GM04503 (cell line): Measurements from ENCODE around the gene DDX39A.
"Not testable (repeated sequence)": the region's sequence is repeated elsewhere in the genome, so short reads cannot be mapped to it uniquely, and the experiment has no call there.

ENCODE experiments used
- DNase-seq: peaks from one replicate; pipeline ENCODE4 v3.0.0-alpha.2; 2012; ENCODE audit warnings: low read depth

The DDX39A gene

DNA sequence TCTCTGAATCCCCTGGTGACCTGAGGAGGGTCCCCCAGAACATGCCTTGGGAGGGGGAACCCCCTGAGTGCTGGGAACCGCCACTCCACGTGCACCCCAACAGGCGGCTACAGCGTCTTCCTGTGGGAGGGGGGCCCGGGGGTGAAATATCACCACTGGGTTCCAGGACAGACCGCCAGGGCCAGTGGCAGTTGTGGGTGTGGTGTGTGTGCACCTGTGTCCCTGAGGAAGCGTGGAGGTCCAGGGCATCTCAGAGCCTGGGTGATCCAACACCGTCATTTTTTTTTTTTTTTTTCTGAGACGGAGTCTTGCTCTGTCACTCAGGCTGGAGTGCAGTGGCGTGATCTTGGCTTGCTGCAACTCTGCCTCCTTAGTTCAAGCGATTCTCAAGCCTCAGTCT, 33.6 kb downstream of the DDX39A start:
- DNase-seq = no peak

- no peak for DNase-seq
These were observed 35.2 kb downstream of the DDX39A start for GRCh38 chr19:14383661-14384555.

- DNase-seq = no peak
These were observed 37.3 kb downstream of the DDX39A start for GRCh38 chr19:14381689-14382474.

DNA sequence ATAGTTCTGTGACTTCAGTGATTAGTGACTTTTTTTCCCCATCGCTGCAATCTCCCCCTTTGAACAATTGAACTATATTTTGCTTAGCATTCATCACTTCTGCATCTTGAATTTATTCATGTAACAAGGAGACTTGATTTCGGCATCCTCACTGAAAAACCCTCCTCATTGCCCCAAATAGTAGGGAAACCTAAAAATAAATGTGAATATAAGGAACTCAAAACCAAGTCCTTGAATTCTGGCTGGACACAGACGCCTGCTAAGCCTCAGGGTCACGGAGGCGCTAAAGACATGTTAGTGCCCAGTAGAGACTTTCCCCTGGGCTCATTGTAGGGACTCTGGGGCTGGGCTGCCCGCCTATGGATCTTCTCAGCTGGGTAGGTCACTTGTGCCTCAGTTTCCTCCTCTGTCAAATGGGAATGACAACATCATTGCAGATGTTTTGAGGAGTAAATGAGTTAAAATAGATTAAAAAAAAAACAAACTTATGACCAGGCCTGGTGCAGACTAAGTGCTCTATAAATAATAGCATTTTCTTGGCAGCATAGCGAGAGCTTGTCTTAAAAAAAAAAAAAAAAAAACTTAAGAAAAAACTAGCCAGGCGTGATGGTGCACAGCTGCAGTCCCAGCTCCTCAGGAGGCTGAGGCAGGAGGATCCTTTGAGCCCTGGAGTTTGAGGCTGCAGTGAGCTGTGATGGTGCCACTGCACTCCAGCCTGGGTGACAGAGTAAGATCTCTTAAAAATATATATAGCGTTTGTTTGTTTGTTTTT, 39.7 kb downstream of the DDX39A start:
- no peak for DNase-seq

DNA sequence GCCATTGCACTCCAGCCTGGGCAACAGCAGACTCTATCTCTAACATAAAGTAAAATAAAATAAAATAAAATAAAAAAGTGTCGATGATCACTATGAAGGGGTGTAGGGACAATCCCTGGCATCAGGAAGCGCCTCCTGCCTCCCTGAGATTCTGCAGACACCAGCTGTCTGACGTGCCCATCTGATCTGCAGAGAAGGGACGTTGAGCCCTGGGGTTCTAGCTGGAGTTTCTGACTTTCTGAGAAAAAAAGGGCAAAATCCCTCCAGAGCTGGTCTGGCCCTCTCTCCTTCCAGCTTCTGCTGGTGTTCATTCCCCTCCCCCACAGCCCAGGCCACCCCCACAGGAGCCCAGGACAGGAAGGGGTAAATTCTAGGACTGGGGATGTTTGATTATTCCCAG, 40.3 kb downstream of the DDX39A start:
- no peak for DNase-seq

DNA sequence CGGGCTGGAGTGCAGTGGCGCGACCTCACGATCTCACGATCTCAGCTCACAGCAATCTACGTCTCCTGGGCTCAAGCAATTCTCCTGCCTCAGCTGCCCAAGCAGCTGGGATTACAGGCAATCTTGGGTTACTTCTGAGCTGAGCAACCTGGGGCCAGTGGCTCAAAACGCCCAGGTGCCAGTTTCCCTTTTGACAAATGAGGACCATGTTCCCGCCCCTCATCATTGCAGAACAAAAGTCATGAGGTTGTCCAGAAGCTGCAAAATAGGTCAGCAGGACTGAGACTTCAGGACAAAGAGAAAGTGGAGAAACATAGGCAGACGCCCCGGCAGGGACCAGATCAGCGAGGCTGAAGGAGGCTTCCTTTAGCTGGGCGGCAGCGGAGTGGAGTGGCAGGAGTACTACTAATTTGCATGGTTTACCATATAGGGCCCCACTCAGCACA, 41.2 kb downstream of the DDX39A start:
- DNase-seq = no peak

DNA sequence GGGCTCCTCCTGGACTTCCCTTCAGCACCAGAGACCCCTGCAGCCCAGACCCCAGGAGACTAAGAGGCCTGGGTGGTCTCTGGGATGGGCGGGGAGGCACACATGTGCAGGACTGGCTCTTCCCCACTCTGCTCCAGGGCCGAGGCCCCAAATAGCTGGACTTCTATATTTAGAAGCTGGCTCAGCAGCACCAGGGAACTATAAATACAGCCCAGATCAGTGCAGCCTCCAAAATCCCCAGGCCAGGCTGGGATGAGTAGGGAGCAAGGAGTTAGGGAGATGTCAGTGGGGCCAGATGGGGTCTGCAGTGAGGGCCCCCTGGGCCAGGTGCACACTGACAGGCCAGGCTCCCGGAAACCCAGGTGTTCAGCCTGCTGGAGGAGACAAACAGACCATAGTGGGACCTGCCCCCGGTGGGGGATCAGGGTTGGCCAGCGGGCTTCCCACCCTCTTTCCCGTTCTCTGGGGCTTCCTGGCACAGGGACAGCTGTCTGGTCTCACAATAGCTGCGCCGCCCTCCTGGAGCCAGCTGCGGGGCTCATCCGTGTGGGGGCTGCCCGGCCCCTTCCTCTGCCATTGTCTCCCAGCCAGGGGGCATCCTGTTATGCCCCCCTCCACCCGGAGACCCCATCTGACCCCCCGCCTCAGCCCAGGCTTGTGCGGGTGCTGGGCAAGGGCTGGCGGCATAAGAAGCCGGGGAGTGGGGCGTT, 43.4 kb downstream of the DDX39A start:
- DNase-seq = no peak

DNA sequence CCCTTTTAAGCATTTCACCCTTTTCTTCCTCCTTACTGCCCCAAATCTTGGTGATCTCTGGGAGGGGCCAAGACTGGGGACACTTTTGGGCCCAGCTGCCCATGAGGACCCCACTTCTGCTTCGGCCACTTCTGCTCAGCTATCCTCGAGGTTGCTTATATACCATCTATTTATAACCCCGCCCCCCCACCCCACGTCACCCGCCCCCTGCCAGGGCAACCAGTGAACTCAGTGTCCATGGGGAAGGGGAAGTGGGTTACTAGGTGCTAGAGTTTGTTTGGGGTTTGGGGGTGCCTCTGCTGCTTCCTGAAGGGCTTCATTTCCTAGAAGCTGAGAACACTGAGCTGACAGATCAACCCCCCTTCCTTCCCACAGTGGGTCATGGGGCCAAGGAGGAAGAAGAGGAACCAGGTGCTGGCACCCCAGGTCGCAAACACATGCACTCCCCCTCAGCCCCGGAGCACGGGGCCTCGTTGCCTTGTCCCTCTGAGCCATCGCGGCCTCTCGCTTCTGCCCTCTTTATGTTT, 44.0 kb downstream of the DDX39A start:
- no peak for DNase-seq

DNA sequence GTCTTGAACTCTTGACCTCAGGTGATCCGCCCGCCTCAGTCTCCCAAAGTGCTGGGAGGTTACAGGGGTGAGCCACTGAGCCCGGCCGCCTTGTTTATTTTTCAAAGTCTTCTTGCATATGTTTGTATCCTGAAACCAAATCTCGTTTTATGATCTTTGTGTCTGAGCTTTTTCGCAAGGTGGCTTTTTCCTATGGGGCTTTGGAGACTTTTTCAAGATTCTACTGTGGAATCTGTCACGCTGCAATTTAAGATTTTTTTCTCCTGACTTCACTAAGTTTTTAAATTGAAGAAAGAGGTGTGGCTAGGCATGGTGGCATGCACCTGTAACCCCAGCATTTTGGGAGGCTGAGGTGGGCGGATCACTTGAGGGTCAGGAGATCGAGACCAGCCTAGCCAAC, 44.8 kb downstream of the DDX39A start:
- DNase-seq = not testable (repeated sequence)

DNA sequence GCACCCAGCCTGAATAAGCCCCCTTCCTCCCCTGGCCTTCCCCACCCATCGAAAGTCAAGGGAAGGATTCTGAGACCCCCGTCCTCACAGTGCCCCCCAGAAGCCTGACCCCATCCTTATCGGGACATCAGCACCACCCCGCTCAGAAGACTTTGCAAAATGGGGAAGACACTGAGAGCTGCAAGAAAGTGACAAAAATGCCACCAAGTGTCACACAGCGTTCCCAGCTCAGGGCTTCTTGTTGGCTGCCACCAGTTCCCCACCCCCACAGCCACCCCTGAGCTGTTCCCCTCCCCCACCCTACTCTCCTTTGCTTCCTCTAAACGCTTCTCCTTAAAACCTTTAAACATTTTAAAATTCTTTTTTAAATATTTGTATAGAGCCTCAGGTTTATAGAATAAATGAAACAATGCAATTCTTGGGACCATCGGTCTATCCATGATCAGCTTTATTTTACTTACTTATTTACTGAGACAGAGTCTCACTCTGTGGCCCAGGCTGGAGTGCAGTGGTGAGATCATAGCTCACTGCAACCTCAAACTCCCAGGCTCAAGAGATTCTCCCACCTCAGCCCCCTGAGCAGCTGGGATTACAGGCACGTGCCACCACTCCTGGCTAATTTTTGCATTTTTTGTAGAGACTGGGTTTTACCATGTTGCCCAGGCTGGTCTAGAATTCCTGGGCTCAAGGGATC, 46.6 kb downstream of the DDX39A start:
- DNase-seq = not testable (repeated sequence)

GRCh38 chr19:14371301-14371821, 47.8 kb downstream of the DDX39A start:
- no peak for DNase-seq

DNA sequence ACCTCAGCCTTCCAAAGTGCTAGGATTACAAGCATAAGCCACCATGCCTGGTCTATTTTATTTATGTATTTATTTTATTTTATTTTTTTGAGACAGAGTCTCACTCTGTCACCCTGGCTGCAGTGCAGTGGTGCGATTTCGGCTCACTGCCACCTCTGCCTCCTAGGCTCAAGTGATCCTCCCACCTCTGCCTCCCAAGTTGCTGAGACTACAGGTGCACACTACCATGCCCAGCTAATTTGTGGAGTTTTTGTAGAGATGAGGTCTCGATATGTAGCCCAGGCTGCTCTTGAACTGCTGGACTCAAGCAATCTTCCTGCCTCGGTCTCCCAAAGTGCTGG, 48.2 kb downstream of the DDX39A start:
- no peak for DNase-seq

- DNase-seq = no peak
These were observed 48.8 kb downstream of the DDX39A start for GRCh38 chr19:14370169-14370939.

DNA sequence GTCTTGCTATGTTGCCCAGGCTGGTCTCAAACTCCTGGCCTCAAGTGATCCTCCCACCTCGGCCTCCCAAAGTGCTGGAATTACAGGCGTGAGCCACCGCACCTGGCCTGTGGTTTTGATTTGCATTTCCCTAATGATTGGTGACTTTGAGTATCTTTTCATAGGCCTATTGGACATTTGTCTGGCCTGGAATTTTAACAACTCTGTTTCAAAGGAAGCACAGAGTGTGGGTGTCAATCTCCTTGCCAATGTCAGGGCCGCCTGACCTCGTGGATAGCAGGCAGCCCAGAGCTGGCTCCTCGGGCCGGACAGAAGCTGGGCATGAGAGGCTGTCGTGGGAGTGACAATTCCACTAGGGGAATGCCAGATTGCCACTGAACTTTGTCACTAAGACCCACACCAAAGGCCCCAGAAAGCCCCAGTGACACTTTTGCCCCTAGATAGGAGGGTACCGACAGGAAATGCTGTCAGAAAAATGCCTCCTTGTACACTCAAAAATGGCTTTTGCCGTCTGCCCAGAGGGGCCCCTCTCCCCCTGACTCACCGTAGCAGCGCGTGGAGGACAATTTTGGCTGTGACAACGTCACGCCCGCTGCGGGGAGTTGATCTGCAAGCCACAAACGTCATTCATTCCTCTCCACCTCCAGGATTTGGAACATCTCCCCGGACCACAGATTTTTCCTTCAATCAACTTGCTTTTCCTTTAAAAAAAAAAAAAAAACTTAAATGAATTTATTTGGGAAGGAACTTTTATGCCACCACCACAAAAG, 49.6 kb downstream of the DDX39A start:
- DNase-seq = no peak

DNA sequence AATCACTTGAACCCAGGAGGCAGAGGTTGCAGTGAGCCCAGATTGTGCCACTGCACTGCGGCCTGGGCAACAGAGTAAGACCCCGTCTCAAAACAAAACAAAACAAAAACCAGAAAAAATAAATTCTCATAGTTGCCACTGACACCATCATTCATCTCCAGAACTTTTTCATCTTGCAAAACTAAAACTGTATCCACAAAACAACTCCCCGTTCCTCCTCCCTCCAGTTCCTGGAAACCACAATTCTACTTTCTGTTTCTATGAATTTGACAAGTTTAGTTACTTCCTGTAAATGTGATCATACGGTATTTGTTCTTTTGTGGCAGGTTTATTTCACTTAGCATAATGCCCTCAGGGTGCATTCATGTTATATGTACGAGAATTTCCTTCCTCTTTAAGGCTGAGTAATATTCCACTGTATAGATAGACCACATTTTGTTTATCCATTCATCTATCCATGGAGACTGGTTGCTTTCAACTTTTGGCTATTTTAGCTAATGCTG, 51.1 kb downstream of the DDX39A start:
- DNase-seq = no peak

- DNase-seq = no peak
These were observed 52.1 kb downstream of the DDX39A start for GRCh38 chr19:14367016-14367415.

- DNase-seq = no peak
These were observed 52.6 kb downstream of the DDX39A start for GRCh38 chr19:14366529-14366928.

DNA sequence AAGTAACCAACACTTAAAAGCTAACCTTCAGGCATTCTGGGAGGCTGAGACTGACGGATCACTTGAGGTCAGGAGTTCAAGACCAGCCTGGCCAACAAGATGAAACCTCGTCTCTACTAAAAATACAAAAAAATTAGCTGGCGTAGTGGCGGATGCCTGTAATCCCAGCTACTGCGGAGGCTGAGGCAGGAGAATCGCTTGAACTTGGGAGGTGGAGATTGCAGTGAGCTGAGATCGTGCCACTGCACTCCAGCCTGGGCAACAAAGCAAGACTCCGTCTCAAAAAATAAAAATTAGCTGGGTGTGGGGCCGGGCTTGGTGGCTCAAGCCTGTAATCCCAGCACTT, 55.1 kb downstream of the DDX39A start:
- DNase-seq = not testable (repeated sequence)
